Activated CD4-positive, alpha-beta T cell treated with anti-CD3 and anti-CD28 coated beads, Interleukin-2, amount 10 ng/mL, durations not matched to agents 24 days and 14 days (primary cell): Measurements from ENCODE around the gene PILRA. TPM values are rescaled to one million over a fixed set of nuclear protein-coding genes. Genes with fewer than 3 reads are reported as not detected.
A peak's percentile ranks its signal among the peaks of the same experiment; 100 is the strongest.
"Not testable (repeated sequence)": the region's sequence is repeated elsewhere in the genome, so short reads cannot be mapped to it uniquely, and the experiment has no call there.

ENCODE experiments used
- DNase-seq: peaks from one replicate; pipeline ENCODE4 v3.0.0; 2022
- H3K27ac Mint-ChIP-seq: one replicate; pipeline ENCODE4 v1.8.0; 2022; ENCODE audit warnings: mild to moderate bottlenecking, mixed read lengths
- H3K27me3 Mint-ChIP-seq: one replicate; pipeline ENCODE4 v1.8.0; 2022; ENCODE audit warnings: mixed read lengths
- H3K36me3 Mint-ChIP-seq: one replicate; pipeline ENCODE4 v1.8.0; 2022; ENCODE audit warnings: low read depth, mild to moderate bottlenecking, mixed read lengths
- H3K4me1 Mint-ChIP-seq: one replicate; pipeline ENCODE4 v1.8.0; 2021; ENCODE audit warnings: mixed read lengths
- H3K4me3 Mint-ChIP-seq: one replicate; pipeline ENCODE4 v1.8.0; 2022; ENCODE audit warnings: mild to moderate bottlenecking, moderate library complexity, mixed read lengths
- H3K9me3 Mint-ChIP-seq: one replicate; pipeline ENCODE4 v1.8.0; 2021; ENCODE audit warnings: mixed read lengths
- intact Hi-C: fragments of 100-400 bp; cut with micrococcal nuclease; formaldehyde crosslinking; loops from one replicate; pipeline ENCODE4 v1.15.1; 2023
- total RNA-seq: library from RNA; stranded (reverse); gene quantifications from 2 replicates; pipeline ENCODE4 v1.2.3, GENCODE V29; 2022

The PILRA gene
- total RNA-seq, 1 donor from 2014 or later = 11.6 TPM

DNA sequence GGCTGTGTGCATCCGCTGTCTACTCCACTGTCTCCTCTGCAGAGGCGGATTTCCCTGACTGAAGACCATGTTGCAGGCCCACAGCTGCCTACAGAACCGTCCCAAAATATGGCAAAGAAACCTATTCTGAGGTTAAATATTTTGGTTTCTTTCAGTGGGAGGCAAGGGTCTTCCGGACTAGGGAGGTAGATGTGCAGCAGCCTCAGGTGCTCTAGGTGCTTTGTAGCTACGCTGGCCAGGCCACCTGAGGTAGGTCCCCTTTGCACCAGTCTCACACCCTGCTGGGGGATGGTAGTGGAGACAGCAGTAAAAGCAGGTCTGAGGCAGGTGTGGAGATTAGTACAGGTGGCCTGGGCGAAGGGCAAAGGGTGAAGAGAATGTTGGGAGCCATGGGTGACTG, 23.5 kb upstream of the PILRA start:
- Mint-ChIP-seq H3K4me1 (peaks cover 29% of the 10 kb centered on the region), H3K36me3 (peaks cover 55% of the 10 kb centered on the region), H3K27me3 (peaks cover 2% of the 10 kb centered on the region), H3K27ac (peak overlapping the region; percentile 69), H3K4me3 (no peak overlapping the region), H3K9me3 (no peaks in the 10 kb centered on the region)
- intact Hi-C loops = loop anchor here (10.0 kb wide), 1 partner anchor 45 kb away; no protein-coding TSS in a partner anchor
- no peak for DNase-seq

DNA sequence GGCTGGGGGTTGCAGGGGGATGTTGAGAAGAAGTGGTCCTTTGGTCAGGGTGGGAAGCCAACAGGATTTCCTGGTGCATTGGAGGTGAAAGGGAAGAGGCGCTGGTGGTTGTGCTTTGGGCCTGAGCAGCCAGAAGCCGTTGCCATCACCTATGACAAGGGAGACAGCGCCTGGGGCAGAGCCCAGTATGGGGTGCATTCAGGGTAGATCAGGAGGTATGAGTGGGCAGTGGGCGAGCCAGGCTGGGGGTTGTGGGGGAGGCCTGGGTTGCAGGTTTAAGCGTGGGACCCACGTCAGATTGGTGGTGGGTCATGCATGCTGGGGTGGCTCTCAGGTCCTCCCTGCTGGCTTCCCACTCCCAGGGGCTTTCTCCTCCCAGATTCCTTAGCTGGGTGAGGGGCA, 21.6 kb upstream of the PILRA start:
- Mint-ChIP-seq H3K4me3 (peak overlapping the region; percentile 19), H3K27ac (peak overlapping the region; percentile 70)
- intact Hi-C loops = no loop called here

DNA sequence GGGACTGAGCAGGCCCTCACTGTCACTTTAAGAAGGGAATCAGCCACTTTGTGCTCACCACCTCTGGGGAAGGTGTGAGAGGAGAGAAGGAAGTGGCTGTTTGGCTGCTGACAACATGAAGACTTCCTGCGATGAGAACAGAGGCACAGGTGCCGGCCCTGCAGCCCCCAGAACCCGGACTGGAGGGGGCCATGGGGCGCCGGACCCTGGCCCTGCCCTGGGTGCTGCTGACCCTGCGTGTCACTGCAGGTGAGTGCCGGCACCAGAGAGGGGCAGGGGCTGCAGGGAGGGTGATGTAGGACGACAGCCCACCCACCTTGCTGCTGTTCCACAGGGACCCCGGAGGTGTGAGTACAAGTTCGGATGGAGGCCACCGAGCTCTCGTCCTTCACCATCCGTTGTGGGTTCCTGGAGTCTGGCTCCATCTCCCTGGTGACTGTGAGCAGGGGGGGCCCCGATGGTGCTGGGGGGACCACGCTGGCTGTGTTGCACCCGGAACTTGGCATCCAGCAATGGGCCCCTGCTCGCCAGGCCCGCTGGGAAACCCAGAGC, 21.0 kb upstream of the PILRA start:
- peaks cover 23% of the 10 kb centered on the region for H3K4me1 Mint-ChIP-seq
- H3K9me3 Mint-ChIP-seq, H3K4me3 Mint-ChIP-seq, DNase-seq, H3K27me3 Mint-ChIP-seq, intact Hi-C loops, H3K27ac Mint-ChIP-seq: not testable (repeated sequence)
- peaks cover 51% of the 10 kb centered on the region for H3K36me3 Mint-ChIP-seq

More for the DNA sequence above, 21.6 kb upstream of the PILRA start:
- Mint-ChIP-seq H3K36me3 (peaks cover 55% of the 10 kb centered on the region), H3K9me3 (no peaks in the 10 kb centered on the region), H3K4me1 (peaks cover 23% of the 10 kb centered on the region), H3K27me3 (no peaks in the 10 kb centered on the region)
- no peak for DNase-seq

DNA sequence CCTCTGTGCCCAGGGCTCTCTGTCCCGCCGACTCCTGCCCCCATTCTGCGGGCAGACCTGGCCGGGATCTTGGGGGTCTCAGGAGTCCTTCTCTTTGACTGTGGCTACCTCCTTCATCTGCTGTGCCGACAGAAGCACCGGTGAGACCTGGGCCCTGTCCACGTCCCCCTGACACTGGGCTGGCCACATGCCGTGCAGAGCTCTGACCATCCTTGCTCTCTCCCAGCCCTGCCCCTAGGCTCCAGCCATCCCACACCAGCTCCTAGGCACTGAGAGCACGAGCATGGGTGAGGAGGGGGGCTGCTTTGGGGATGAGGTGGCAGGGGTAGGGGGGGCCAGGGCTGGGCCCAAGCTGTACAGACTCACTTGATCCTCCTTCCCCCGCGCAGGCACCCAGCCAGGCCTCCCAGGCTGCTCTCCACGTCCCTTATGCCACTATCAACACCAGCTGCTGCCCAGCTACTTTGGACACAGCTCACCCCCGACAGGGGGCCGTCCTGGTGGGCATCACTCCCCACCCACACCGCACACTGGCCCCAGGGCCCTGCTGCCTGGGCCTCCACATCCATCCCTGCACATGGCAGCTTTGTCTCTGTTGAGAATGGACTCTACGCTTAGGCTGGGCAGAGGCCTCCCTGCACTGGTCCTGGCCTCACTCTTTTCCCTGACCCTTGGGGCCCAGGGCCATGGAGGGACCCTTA, 20.2 kb upstream of the PILRA start:
- Mint-ChIP-seq H3K4me1 (peaks cover 23% of the 10 kb centered on the region), H3K27me3 (no peaks in the 10 kb centered on the region), H3K9me3 (no peaks in the 10 kb centered on the region), H3K36me3 (peaks cover 48% of the 10 kb centered on the region), H3K4me3 (no peak overlapping the region), H3K27ac (peak overlapping the region; percentile 81)
- no peak for DNase-seq
- intact Hi-C loops = no loop called here

DNA sequence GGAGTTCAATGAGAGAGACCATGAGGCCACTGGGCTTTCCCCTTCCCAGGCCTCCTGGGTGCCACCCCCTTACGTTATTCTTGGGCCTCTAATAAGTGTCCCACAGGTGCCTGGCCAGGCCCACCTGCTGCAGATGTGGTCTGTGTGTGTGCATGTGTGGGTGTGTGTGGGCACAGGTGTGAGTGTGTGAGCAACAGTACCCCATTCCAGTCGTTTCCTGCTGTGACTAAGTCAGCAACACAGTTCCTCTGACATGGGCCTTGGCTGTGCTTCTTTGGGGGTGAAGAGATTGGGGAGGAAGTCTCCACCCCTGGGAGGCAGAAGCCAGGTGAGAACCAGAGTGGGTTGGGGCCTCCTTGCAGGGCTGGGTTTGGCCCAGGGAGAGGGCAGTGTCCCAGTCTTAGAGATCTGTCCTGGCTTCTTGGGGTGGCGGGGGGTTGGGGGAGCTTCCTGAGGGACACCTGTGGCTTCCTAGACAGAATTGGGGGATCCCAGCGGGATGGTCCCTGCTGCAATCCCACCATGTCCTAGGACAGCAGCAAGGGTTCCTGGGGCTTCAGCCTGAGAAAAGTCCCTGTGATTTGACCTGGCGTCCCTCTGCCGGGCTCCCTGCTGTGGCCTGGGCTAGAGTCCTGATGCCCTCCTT, 19.5 kb upstream of the PILRA start:
- H3K4me1 Mint-ChIP-seq = peaks cover 23% of the 10 kb centered on the region
- no peak for DNase-seq
- intact Hi-C loops = no loop called here
- H3K4me3 Mint-ChIP-seq = no peak overlapping the region
- peaks cover 49% of the 10 kb centered on the region for H3K36me3 Mint-ChIP-seq
- peak overlapping the region; percentile 81 for H3K27ac Mint-ChIP-seq
- H3K9me3 Mint-ChIP-seq = no peaks in the 10 kb centered on the region
- H3K27me3 Mint-ChIP-seq = no peaks in the 10 kb centered on the region

DNA sequence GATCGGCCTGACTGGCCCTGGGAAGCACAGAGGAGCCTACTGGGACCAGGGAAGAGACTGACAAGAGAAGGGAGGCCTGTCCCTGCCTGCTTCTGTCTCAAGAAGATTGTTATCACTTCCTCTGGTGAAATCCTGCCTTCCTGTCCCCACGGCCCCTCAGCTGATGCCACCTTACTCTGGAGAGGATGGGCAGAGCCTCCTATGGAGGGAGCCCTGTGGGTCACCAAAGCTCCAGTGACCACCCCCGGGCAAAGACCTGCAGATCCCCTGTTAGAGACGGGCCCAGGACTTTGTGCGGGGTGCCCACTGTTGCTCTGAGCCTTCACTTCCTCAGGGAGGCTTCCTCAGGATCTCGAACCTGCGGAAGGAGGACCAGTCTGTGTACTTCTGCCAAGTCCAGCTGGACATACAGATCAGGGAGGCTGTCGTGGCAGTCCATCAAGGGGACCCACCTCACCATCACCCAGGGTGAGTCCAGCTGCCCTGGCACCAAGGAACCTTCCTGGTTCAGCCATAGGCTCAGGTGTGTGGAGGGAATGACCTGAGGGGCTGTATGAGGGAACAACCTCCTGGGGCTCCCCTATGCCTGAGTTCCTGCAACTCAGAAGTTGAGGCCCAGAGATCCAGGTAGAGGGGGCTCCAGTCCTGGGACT, 16.7 kb upstream of the PILRA start:
- no peak for DNase-seq
- no peaks in the 10 kb centered on the region for H3K9me3 Mint-ChIP-seq
- H3K4me3 Mint-ChIP-seq = no peak overlapping the region
- intact Hi-C loops = no loop called here
- peaks cover 12% of the 10 kb centered on the region for H3K4me1 Mint-ChIP-seq
- no peak overlapping the region for H3K27ac Mint-ChIP-seq
- peaks cover 45% of the 10 kb centered on the region for H3K36me3 Mint-ChIP-seq
- no peaks in the 10 kb centered on the region for H3K27me3 Mint-ChIP-seq

DNA sequence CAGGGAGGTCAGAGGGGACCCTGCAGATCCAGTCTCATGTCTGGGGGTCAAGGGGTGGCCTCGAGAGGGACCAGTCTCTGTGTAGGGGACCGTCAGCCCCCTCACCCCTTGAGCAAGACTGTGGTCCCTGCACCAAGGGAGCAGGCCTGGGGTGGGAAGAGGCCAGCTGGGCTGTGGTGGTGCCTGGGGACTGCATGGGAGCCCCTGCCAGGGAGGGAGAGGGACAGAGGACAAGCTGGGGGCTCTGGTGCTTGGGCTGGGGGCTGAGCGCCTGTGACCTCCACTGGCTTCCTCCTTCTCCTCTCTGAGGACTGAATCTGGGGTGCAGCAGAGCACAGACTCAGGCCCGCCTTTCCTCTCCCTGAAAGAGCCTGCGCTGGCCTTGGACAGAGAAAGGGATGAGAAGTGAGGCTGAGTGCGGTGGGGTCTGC, 16.1 kb upstream of the PILRA start:
- DNase-seq = no peak
- intact Hi-C loops = no loop called here
- Mint-ChIP-seq H3K36me3 (peaks cover 49% of the 10 kb centered on the region), H3K4me1 (peaks cover 10% of the 10 kb centered on the region), H3K27ac (no peak overlapping the region), H3K9me3 (no peaks in the 10 kb centered on the region), H3K4me3 (no peak overlapping the region), H3K27me3 (no peaks in the 10 kb centered on the region)

DNA sequence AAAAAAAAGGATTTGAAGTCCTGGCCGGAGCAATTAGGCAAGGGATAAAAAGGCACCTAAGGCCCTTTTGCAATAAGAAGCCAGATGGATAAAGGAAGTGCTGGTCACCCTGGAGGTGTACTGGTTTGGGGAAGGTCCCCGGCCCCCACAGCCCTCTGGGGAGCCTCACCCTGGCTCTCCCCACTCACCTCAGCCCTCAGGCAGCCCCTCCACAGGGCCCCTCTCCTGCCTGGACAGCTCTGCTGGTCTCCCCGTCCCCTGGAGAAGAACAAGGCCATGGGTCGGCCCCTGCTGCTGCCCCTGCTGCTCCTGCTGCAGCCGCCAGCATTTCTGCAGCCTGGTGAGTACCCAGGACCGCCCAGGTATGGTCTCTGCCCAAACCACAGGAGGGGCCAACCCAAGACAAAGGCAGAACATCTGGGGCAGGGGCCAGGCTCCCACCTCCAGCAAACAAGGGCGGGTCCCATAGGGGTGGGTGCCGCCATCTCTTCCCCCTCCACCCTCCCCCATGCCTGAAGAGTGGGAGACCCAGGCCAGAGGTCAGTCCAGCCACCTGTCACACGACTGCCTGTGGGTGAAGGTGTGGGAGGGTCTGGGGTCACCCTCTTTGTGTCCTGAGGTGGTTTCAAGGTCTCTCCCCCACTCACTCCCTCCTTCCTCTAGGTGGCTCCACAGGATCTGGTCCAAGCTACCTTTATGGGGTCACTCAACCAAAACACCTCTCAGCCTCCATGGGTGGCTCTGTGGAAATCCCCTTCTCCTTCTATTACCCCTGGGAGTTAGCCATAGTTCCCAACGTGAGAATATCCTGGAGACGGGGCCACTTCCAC, 15.0 kb upstream of the PILRA start, which contains the start of gene PILRB:
Gene PILRB (plus strand): TSS at position 91 of the 830 bp plus-strand sequence. CDS start 186 bp downstream, at position 277.
- DNase-seq = no peak
- no peak within 1 kb of the TSS for H3K4me3 Mint-ChIP-seq
- H3K36me3 Mint-ChIP-seq = peaks cover 59% of the 10 kb centered on the region
- peaks cover 10% of the 10 kb centered on the region for H3K4me1 Mint-ChIP-seq
- H3K9me3 Mint-ChIP-seq = peaks cover 2% of the 10 kb centered on the region
- no peaks in the 10 kb centered on the region for H3K27me3 Mint-ChIP-seq
- intact Hi-C loops = no loop called here
- peak within 1 kb of the TSS; percentile 11 for H3K27ac Mint-ChIP-seq

DNA sequence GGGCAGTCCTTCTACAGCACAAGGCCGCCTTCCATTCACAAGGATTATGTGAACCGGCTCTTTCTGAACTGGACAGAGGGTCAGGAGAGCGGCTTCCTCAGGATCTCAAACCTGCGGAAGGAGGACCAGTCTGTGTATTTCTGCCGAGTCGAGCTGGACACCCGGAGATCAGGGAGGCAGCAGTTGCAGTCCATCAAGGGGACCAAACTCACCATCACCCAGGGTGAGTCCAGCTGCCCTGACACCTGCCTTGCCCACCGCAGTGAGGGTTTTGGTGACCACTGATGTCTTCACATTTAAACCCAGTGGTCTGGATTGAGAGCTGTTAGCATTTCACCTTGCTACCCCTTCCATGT, 14.5 kb upstream of the PILRA start:
- Mint-ChIP-seq H3K4me3 (no peak overlapping the region), H3K27me3 (no peaks in the 10 kb centered on the region), H3K9me3 (peaks cover 4% of the 10 kb centered on the region), H3K4me1 (peaks cover 4% of the 10 kb centered on the region), H3K36me3 (peaks cover 65% of the 10 kb centered on the region), H3K27ac (peak overlapping the region; percentile 11)
- intact Hi-C loops = no loop called here
- no peak for DNase-seq

DNA sequence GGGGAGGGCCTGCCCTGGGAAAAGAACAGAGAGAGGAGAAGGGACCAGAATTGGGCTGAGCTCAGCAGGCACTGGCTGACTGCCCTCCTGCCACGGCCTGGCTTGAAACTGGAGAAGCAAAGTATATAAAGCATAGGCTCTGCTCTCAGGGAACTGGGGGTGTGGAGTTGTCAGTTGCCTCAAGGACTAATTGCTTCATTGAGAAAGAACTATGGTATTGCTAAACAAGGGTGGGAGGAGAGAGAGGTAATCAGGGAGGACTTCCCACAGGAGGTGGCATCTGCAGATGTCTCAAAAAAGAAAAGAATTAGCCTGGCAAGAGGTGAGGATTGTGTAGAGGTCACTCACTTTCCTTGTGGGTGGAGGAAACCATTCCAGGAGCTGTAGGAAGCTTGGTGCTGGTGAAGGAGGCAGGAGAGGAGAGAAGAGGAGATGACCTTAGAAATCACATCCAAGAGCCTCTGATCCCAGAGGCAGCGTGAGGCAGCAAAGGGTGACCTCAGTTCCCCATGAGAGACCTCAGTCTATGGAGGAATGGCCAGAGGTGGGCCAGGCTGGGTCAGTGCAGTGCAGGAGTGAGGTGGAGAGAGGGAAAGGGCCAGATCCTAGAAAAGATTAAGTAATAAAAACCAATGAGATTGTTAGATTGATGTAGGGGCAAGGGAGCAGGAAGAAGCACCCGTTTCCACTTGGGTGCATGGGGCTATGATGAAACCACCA, 13.0 kb upstream of the PILRA start:
- Mint-ChIP-seq H3K27ac (no peak overlapping the region), H3K4me3 (no peak overlapping the region), H3K4me1 (peaks cover 11% of the 10 kb centered on the region), H3K9me3 (peaks cover 4% of the 10 kb centered on the region), H3K36me3 (peaks cover 72% of the 10 kb centered on the region), H3K27me3 (no peaks in the 10 kb centered on the region)
- no peak for DNase-seq
- intact Hi-C loops = loop anchor here (5.0 kb wide), 1 partner anchor 37 kb away; no protein-coding TSS in a partner anchor

DNA sequence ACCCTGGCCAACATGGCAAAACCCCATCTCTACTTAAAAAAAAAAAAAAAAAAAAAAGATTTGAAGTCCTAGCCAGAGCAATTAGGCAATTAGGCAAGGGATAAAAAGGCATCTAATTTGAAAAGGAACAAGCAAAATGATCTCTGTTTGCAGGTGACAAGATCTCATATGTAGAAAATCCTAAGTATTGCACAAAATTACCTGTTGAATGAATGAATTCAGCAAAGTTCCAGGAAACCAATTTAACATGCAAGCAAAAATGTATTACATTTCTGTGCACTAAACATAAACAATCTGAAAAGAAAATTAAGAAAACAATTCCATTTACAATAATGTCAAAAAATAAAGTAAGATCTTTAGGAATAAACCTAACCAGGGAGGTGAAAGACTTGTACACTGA, 10.2 kb upstream of the PILRA start:
- peaks cover 80% of the 10 kb centered on the region for H3K36me3 Mint-ChIP-seq
- no peaks in the 10 kb centered on the region for H3K27me3 Mint-ChIP-seq
- DNase-seq = no peak
- H3K27ac Mint-ChIP-seq = no peak overlapping the region
- H3K4me3 Mint-ChIP-seq = no peak overlapping the region
- intact Hi-C loops = loop anchor here (5.0 kb wide), 1 partner anchor 34 kb away; no protein-coding TSS in a partner anchor
- H3K4me1 Mint-ChIP-seq = peaks cover 25% of the 10 kb centered on the region
- H3K9me3 Mint-ChIP-seq = peaks cover 4% of the 10 kb centered on the region

DNA sequence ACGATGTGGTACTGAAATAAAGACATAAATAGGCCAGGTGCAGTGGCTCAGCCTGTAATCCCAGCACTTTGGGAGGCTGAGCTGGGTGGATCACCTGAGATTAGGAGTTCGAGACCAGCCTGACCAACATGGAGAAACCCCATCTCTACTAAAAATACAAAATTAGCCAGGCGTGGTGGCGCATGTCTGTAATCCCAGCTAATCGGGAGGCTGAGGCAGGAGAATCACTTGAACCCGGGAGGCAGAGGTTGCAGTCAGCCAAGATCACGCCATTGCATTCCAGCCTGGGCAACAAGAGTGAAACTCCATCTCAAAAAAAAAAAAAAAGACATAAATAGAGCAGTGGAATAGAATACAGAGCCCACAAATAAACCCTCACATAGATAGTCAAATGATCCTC, 9.5 kb upstream of the PILRA start:
- H3K27me3 Mint-ChIP-seq, DNase-seq, H3K4me3 Mint-ChIP-seq, H3K9me3 Mint-ChIP-seq, H3K27ac Mint-ChIP-seq: not testable (repeated sequence)
- Mint-ChIP-seq H3K36me3 (peaks cover 76% of the 10 kb centered on the region), H3K4me1 (peaks cover 25% of the 10 kb centered on the region)
- intact Hi-C loops = loop anchor here (5.0 kb wide), 1 partner anchor 34 kb away; no protein-coding TSS in a partner anchor

DNA sequence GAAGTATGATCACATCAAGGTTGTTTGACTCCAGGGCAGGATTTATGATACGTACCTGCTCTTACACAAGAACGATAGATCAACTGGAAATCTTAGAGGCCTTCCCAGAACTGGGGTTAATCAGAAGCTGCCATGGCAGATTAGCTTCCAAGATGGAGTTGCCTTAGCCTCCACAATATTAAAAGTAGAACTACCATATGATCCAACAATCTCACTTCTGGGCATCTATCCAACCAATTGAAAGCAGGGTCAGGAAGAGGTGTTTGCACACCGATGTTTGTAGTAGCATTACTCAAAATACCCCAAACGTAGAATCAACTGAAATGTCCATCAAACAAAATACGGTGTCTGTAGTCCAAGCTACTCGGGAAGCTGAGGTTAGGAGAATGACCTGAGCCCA, 8.8 kb upstream of the PILRA start:
- no peak for DNase-seq
- H3K9me3 Mint-ChIP-seq = peaks cover 4% of the 10 kb centered on the region
- intact Hi-C loops = loop anchor here (5.0 kb wide), 1 partner anchor 33 kb away; no protein-coding TSS in a partner anchor
- H3K36me3 Mint-ChIP-seq = peaks cover 69% of the 10 kb centered on the region
- no peak overlapping the region for H3K4me3 Mint-ChIP-seq
- H3K27ac Mint-ChIP-seq = peak overlapping the region; percentile 4
- peaks cover 25% of the 10 kb centered on the region for H3K4me1 Mint-ChIP-seq
- H3K27me3 Mint-ChIP-seq = no peaks in the 10 kb centered on the region
